ENCODE results near the gene DOHH. TPM values are rescaled to one million over a fixed set of nuclear protein-coding genes. Genes with fewer than 3 reads are reported as not detected.
A peak's percentile ranks its signal among the peaks of the same experiment; 100 is the strongest.

The DOHH gene
- total and polyA plus RNA-seq, 9 of the 15 experiments (the other 6 are each of a cell fraction or from before 2014, with no cell fraction given) = 0.14 to 47.2 (median 5.1) TPM

GRCh38 chr19:3481241-3482090 is 19.0 kb downstream of the DOHH start (continued):
- TF ChIP-seq PTBP1 (IDR thresholded peaks at IDR 0.05; ENCODE audit: low read depth, low read length) (no peak), RBM15 (IDR thresholded peaks at IDR 0.05; ENCODE audit: insufficient read depth, low read length) (no peak), KAT2B (IDR thresholded peaks at IDR 0.05; ENCODE audit: low read depth, low read length) (no peak), ZNF830 (CRISPR knock-in tag; IDR thresholded peaks at IDR 0.05) (no peak), MLX (CRISPR knock-in tag; conservative IDR thresholded peaks at IDR 0.05) (no peak), ZNF24 (IDR thresholded peaks at IDR 0.05) (no peak), HIVEP1 (CRISPR knock-in tag; IDR thresholded peaks at IDR 0.05) (no peak), CREM (IDR thresholded peaks at IDR 0.05; ENCODE audit: low read depth) (no peak), ZBTB9 (CRISPR knock-in tag; IDR thresholded peaks at IDR 0.05) (no peak), BCLAF1 (IDR thresholded peaks at IDR 0.05; ENCODE audit: borderline replicate concordance in 1 of 2, control insufficient read depth in 1 of 2, low read depth in 2 of 2, low read length in 1 of 2) (no peak), MBD1 (CRISPR knock-in tag; IDR thresholded peaks at IDR 0.05) (no peak), HMGN3 (IDR thresholded peaks at IDR 0.05; ENCODE audit: borderline replicate concordance, extremely low read depth, insufficient read length, low read depth, low read length) (peak; percentile 13), ARID1B (IDR thresholded peaks at IDR 0.05) (no peak), RBM22 (IDR thresholded peaks at IDR 0.05; ENCODE audit: low read depth, low read length, poor library complexity, severe bottlenecking) (no peak), HMBOX1 (IDR thresholded peaks at IDR 0.05) (no peak), USF1 (CRISPR knock-in tag; IDR thresholded peaks at IDR 0.05) (peak; percentile 25; the same call in 1 of the 2 replicates), L3MBTL2 (IDR thresholded peaks at IDR 0.05) (peak; percentile 20; the same call in 1 of the 2 replicates), ZC3H11A (IDR thresholded peaks at IDR 0.05; ENCODE audit: low read depth, low read length) (no peak)
